ENCODE data around the gene COX6A2.

GRCh38 chr16:31477220-31478216 is 49.4 kb upstream of the COX6A2 start:
- no peak for TF ChIP-seq CTCF (IDR thresholded peaks at IDR 0.05; ENCODE audit: insufficient read depth, low read depth, low read length)
- TF ChIP-seq EZH2 (IDR thresholded peaks at IDR 0.05; ENCODE audit: insufficient read depth, low read length) = no peak
